ENCODE measurements around the gene KLHL42. TPM values are rescaled to one million over a fixed set of nuclear protein-coding genes. Genes with fewer than 3 reads are reported as not detected.
A peak's percentile ranks its signal among the peaks of the same experiment; 100 is the strongest.

Gene KLHL42
- total and polyA plus RNA-seq, 2 of the 13 experiments (the other 11 are each of a cell fraction or from before 2014, with no cell fraction given) = 13.5 to 14.0 TPM

- TF ChIP-seq ARID4A (CRISPR knock-in tag; IDR thresholded peaks at IDR 0.05; ENCODE audit: borderline replicate concordance) = peak; percentile 67
- 0 out of 2 replicates have a peak, but pooled peaks have one; percentile 51 for TF ChIP-seq XBP1 (CRISPR knock-in tag; IDR thresholded peaks at IDR 0.05)
- TF ChIP-seq BATF2 (CRISPR knock-in tag; IDR thresholded peaks at IDR 0.05) = 0 out of 2 replicates have a peak, but pooled peaks have one; percentile 22
- TF ChIP-seq ZNF329 (CRISPR knock-in tag; IDR thresholded peaks at IDR 0.05; ENCODE audit: low read depth) = peak; percentile 46; the same call in 1 of the 2 replicates
- 0 out of 2 replicates have a peak, but pooled peaks have one; percentile 23 for TF ChIP-seq FOXO4 (CRISPR knock-in tag; conservative IDR thresholded peaks at IDR 0.05)
- peak; percentile 78; the same call in 1 of the 2 replicates for TF ChIP-seq KDM5B (CRISPR knock-in tag; IDR thresholded peaks at IDR 0.05; ENCODE audit: borderline replicate concordance)
- TF ChIP-seq TAF15 (IDR thresholded peaks at IDR 0.05; ENCODE audit: low read depth, low read length, poor library complexity, severe bottlenecking) = no peak
- TF ChIP-seq ZMYM4 (CRISPR knock-in tag; IDR thresholded peaks at IDR 0.05) = peak; percentile 68
- TF ChIP-seq KMT2A (CRISPR knock-in tag; IDR thresholded peaks at IDR 0.05) = peak; percentile 63; the same call in 1 of the 2 replicates
- TF ChIP-seq SNAI1 (CRISPR knock-in tag; IDR thresholded peaks at IDR 0.05; ENCODE audit: borderline replicate concordance) = peak; percentile 60; the same call in 1 of the 2 replicates
- no peak for TF ChIP-seq CREM (IDR thresholded peaks at IDR 0.05)
- TF ChIP-seq CREM (CRISPR knock-in tag; IDR thresholded peaks at IDR 0.05) = no peak
- peak; percentile 85; the same call in 1 of the 2 replicates for TF ChIP-seq ZNF275 (CRISPR knock-in tag; IDR thresholded peaks at IDR 0.05; ENCODE audit: borderline replicate concordance)
- TF ChIP-seq SAFB2 (CRISPR knock-in tag; IDR thresholded peaks at IDR 0.05; ENCODE audit: borderline replicate concordance, low read depth) = peak; percentile 43; the same call in 1 of the 2 replicates
- 0 out of 2 replicates have a peak, but pooled peaks have one; percentile 0 for TF ChIP-seq FOXP4 (CRISPR knock-in tag; IDR thresholded peaks at IDR 0.05)
- TF ChIP-seq TFDP1 (CRISPR knock-in tag; IDR thresholded peaks at IDR 0.05; ENCODE audit: borderline replicate concordance) = peak; percentile 47; the same call in 1 of the 2 replicates
- TF ChIP-seq AGO2 (optimal IDR thresholded peaks at IDR 0.05; ENCODE audit: low read depth, low read length) = peak; percentile 65
Measured at GRCh38 chr12:27779920-27780611, at the start of gene KLHL42, which contains the start of gene MANSC4 (continued).
